Ectodermal cell (in vitro differentiated cells): ENCODE data around the gene CDKN2AIPNL.
"Not testable (repeated sequence)": the region's sequence is repeated elsewhere in the genome, so short reads cannot be mapped to it uniquely, and the experiment has no call there.

Experiments
- H3K27ac ChIP-seq: 2 replicates; pipeline ENCODE4 v1.7.0; 2013; ENCODE audit warnings: mild to moderate bottlenecking, low read depth, low read length; ENCODE audit not compliant: insufficient read depth, poor library complexity, severe bottlenecking
- H3K27me3 ChIP-seq: 2 replicates; pipeline ENCODE4 v1.7.0; 2013; ENCODE audit warnings: mild to moderate bottlenecking, low read length; ENCODE audit not compliant: insufficient read depth, control insufficient read depth, poor library complexity, severe bottlenecking
- H3K36me3 ChIP-seq: one replicate; pipeline ENCODE4 v1.7.0; 2013; ENCODE audit warnings: low read length; ENCODE audit not compliant: control insufficient read depth, insufficient read depth
- H3K4me1 ChIP-seq: one replicate; pipeline ENCODE4 v1.7.0; 2013; ENCODE audit warnings: low read length; ENCODE audit not compliant: control insufficient read depth, insufficient read depth
- H3K4me3 ChIP-seq: 2 replicates; pipeline ENCODE4 v1.7.0; 2013; ENCODE audit warnings: low read depth, low read length, control low read depth; ENCODE audit not compliant: insufficient read depth
- H3K9me3 ChIP-seq: 2 replicates; pipeline ENCODE4 v1.7.0; 2013; ENCODE audit warnings: mild to moderate bottlenecking, low read length, moderate library complexity; ENCODE audit not compliant: control insufficient read depth
- WGBS, 2 experiments: methylation state at CpG; one replicate each; pipeline ENCODE4 v1.1.7; 2013; ENCODE audit warnings: missing lambda C conversion rate in 2 of 2; 5-methylcytosine and 5-hydroxymethylcytosine counted together

The CDKN2AIPNL gene

DNA sequence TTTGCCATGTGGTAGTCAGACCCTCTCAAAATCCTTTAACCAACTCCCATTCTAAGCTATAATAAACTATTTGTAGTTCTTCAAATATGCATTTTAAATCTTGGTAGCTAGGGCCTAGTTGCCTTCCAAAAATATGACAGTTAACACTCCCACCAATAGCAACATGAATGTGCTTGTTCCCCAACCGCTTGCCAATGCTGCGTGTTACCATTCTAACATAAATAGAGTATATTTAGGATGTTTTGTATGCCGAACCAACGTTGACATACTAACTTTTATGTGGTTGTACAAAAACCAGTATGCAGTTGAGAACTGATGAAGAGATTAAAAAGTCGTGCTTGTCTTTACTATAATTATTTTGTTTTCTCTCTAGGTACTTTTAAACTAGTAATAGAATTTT lies 31.3 kb downstream of the CDKN2AIPNL start:
- Histone ChIP-seq H3K4me3 (no peak overlapping the region), H3K9me3 (no peaks in the 10 kb centered on the region), H3K36me3 (peaks cover 28% of the 10 kb centered on the region), H3K27me3 (no peaks in the 10 kb centered on the region), H3K27ac (no peak overlapping the region), H3K4me1 (no peaks in the 10 kb centered on the region)
- 94% methylated on average over 5 of the region's 5 CpGs; no CpG with 5 or more reads in 1 of the 2 experiments for WGBS, 2 experiments

DNA sequence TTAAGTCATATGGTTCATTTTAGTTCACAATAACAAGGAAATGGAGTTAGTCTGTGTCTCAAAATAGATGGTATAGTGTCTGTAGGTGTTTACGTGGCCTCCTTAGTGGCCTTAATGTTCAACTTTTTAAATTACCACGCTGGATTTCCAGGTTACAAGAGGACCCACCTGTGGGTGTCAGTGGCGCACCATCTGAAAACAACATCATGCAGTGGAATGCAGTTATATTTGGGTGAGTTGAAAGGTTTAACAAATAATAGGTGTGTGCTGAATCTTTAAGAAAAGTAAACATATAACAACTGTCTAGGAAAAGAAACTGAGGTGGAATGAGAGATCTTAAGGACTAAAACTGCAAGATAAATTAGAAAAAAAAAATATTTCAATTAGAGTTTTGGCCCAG lies 37.4 kb downstream of the CDKN2AIPNL start:
- Histone ChIP-seq H3K4me1 (peaks cover 6% of the 10 kb centered on the region), H3K27me3 (no peaks in the 10 kb centered on the region), H3K4me3 (no peak overlapping the region), H3K36me3 (no peaks in the 10 kb centered on the region), H3K9me3 (no peaks in the 10 kb centered on the region), H3K27ac (no peak overlapping the region)
- WGBS, 2 experiments: 96 to 98% methylated on average over 3 of the region's 3 CpGs

DNA sequence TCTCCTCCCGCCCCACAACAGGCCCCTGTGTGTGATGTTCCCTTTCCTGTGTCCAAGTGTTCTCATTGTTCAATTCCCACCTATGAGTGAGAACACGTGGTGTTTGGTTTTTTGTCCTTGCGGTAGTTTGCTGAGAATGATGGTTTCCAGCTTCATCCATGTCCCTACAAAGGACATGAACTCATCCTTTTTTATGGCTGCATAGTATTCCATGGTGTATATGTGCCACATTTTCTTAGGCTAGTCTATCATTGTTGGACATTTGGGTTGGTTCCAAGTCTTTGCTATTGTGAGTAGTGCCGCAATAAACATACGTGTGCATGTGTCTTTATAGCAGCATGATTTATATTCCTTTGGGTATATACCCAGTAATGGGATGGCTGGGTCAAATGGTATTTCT lies 38.0 kb downstream of the CDKN2AIPNL start:
- WGBS, 2 experiments: 93 to 96% methylated on average over 1 of the region's 5 CpGs
- not testable (repeated sequence) for H3K4me3 ChIP-seq

DNA sequence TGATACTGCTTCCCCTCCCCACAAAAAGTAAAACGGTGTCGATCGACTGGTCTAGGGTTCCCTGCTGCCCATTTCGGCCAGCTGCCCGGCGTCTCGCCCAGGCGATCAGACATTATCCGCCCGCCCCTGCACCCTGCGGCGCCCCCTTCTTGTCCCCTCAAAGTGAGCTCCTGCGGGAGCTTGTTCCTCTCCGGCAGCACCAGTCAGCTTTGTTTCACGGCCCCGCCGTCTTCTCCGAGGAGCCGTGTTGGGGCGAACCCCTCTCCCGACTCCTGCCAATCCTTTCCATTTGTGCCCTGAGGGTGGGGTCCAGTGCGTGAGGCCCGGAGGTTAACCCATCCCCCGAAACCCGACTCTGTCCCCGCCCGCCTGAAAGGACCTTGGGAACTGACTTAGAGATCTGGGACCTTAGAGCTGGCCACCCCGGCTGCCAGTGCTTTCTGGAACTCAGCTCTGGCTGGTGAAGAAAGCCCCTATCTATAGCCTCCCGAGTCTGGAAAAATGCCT lies 39.8 kb downstream of the CDKN2AIPNL start:
- Histone ChIP-seq H3K9me3 (no peaks in the 10 kb centered on the region), H3K36me3 (no peaks in the 10 kb centered on the region), H3K4me3 (peak overlapping the region; percentile 98), H3K27me3 (no peaks in the 10 kb centered on the region), H3K27ac (peak overlapping the region; percentile 100), H3K4me1 (peaks cover 6% of the 10 kb centered on the region)
- 0% methylated on average over 29 of the region's 29 CpGs for WGBS, 2 experiments

More for the DNA sequence above, 38.0 kb downstream of the CDKN2AIPNL start:
- not testable (repeated sequence) for H3K9me3 ChIP-seq, H3K27ac ChIP-seq, H3K36me3 ChIP-seq, H3K27me3 ChIP-seq, H3K4me1 ChIP-seq

DNA sequence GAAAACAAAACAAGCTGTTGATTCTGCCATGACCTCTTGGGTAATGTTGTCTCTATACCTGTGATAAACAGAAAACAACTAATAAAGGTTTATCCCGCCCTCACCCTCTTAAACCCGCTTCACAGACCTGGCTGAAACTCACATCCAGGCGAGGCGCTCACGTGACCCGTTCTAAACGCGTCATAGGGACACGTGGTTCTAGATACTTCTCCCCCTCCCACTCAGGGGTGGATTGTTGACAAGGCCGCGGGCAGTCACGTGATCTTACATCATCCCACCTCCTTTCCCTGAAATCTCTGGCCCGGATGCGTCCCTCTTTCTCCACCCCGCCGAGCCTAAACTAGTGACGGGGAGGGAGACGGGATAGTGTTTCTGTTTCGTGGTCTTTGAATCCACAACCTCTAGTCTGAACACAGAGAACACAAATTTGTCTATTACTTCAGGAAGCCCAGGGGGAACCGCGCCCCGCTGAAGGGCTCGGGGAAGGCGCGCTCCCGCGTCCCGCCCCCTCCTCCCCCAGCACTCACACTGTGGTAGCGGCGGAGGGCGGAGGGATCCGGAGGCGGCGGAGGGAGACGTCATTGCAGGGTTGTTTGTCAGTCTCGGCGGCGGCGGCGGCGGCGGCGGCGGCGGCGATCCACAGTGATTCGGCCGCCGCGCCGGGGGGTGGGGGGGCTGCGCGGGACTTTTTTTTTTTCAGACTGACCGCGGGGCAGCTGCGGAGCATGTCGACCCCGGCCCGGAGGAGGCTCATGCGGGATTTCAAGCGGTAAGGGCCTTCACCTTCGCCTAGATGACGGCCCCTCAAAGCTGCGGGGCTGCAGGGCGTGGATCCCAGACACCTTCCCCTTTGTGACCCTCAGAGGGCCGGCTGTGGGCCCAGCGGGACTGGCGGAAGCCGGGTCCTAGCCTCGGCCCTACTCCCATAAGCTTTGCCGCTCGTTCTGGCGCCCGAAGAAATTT lies 40.5 kb downstream of the CDKN2AIPNL start, which contains the start of gene UBE2B:
UBE2B (plus strand) TSS at position 699 of the 963 bp plus-strand sequence; CDS start at position 726, 27 bp downstream.
- peak within 1 kb of the TSS; percentile 100 for H3K27ac ChIP-seq
- no peaks in the 10 kb centered on the region for H3K27me3 ChIP-seq
- WGBS, 2 experiments: 0 to 1% methylated on average over 74 of the region's 74 CpGs
- H3K4me3 ChIP-seq: peak within 1 kb of the TSS; percentile 98
- peaks cover 6% of the 10 kb centered on the region for H3K4me1 ChIP-seq
- no peaks in the 10 kb centered on the region for H3K36me3 ChIP-seq
- no peaks in the 10 kb centered on the region for H3K9me3 ChIP-seq

DNA sequence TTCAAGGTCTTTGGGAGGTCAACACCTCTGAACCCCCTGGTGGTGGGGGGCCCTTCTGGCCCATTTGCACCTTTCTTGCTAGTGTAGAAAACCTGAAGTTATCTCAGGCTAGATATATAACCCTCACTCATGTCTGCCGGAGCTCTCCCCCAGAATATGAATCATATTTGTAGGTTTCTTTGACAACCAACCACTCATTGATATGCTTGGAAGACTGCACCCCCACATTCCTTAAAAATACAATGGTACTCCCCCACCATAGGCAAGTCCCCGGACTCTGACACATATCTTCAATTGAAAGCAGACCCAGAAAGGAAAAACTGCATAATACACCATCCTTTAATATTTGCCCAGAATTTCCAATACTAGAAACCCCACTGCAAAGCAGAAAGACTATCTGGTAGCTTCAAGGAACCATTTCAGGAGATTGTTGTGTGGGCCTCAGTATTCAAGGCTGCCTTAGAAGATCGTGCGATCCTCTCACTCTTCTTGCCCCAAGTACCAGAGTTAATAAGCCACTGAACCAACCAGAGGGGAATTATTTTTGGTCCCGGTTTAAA lies 41.3 kb downstream of the CDKN2AIPNL start:
- WGBS, 2 experiments: 48 to 49% methylated on average over 5 of the region's 5 CpGs
- no peak overlapping the region for H3K27ac ChIP-seq

DNA sequence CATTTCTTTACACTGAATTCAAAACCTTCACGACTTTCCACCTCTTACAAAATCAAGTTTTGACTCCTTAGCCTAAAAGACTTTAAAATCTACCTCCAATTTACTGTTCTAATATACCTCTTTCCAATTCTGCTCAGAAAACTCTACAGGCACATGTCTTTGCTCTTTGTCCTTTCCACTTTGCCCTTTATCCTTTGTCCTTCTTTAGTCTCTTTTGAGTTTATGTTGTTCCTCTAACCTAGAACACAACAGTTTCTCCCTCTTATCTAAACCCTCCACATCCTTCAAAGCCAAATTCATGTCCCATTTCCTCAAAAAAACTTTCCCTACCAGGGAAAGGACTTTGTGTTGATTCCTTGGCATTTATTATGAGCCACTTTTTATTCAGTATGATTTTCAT lies 46.1 kb downstream of the CDKN2AIPNL start:
- Histone ChIP-seq H3K4me3 (no peak overlapping the region), H3K9me3 (no peaks in the 10 kb centered on the region), H3K27ac (no peak overlapping the region), H3K36me3 (no peaks in the 10 kb centered on the region), H3K4me1 (peaks cover 5% of the 10 kb centered on the region), H3K27me3 (no peaks in the 10 kb centered on the region)
- WGBS, 2 experiments: 86 to 89% methylated on average over 1 of the region's 1 CpG

More for the DNA sequence above, 41.3 kb downstream of the CDKN2AIPNL start:
- H3K36me3 ChIP-seq: no peaks in the 10 kb centered on the region
- peaks cover 6% of the 10 kb centered on the region for H3K4me1 ChIP-seq
- H3K27me3 ChIP-seq: no peaks in the 10 kb centered on the region
- peak overlapping the region; percentile 98 for H3K4me3 ChIP-seq
- no peaks in the 10 kb centered on the region for H3K9me3 ChIP-seq

DNA sequence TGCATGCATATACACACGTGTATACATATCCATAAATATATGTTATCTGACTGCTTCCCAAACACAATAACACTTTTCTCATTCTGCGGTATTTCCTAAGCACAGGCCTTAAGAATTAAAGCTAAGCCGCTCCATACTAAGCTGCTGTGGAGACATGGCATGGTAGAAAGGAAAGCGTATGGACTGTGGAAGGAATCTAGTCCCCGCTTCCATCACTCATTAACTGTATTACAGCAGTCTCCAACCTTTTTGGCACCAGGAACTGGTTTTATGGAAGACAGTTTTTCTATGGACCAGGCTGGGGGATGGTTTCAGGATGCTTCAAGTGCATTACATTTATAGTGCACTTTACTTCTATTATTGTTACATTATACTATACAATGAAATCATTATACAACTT lies 56.0 kb downstream of the CDKN2AIPNL start:
- Histone ChIP-seq H3K27me3 (no peaks in the 10 kb centered on the region), H3K4me1 (no peaks in the 10 kb centered on the region), H3K36me3 (no peaks in the 10 kb centered on the region), H3K9me3 (no peaks in the 10 kb centered on the region), H3K27ac (no peak overlapping the region), H3K4me3 (no peak overlapping the region)
- WGBS, 2 experiments: 97% methylated on average over 4 to 5 of the region's 5 CpGs
